ENCODE measurements around the gene ZNF76. TPM values are rescaled to one million over a fixed set of nuclear protein-coding genes. Genes with fewer than 3 reads are reported as not detected.
"Not testable (repeated sequence)": the region's sequence is repeated elsewhere in the genome, so short reads cannot be mapped to it uniquely, and the experiment has no call there.

Gene ZNF76
- total RNA-seq, 5 donors from 2014 or later (not counting 1 experiment from before 2014, with no cell fraction given) = 72.7 to 91.3 (median 84.8) TPM

DNA sequence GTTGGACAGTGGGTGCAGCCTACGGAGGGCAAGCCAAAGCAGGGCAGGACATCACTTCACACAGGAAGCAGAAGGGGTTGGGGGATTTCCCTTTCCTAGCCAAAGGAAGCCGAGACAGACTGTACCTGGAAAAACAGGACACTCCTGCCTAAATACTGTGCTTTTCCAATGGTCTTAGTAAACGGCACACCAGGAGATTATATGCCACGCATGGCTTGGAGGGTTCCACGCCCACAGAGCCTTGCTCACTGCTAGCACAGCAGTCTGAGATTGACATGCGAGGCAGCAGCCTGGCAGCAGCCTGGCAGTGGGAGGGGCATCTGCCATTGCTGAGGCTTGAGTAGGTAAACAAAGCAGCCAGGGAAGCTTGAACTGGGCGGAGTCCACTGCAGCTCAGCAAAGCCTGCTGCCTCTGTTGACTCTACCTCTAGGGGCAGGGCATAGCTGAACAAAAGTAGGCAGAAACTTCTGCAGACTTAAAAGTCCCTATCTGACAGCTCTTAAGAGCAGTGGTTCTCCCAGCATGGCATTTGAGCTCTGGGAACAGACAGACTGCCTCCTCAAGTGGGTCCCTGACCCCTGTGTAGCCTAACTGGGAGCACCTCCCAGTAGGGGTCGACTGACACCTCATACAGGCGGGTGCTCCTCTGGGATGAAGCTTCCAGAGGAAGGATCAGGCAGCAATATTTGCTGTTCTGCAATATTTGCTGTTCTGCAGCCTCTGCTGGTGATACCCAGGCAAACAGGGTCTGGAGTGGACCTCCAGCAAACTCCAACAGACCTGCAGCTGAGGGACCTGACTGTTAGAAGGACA lies 72.7 kb downstream of the ZNF76 start:
- not testable (repeated sequence) for H3K27ac ChIP-seq (ENCODE audit: low read length); H3K9me3 ChIP-seq; H3K27me3 Mint-ChIP-seq; H3K27me3 ChIP-seq (replicated peaks in 1 of 2; ENCODE audit: control insufficient read depth in 2 of 2, extremely low read depth in 1 of 2, insufficient read depth in 2 of 2, low read length in 1 of 2); H3K9me3 Mint-ChIP-seq; H3K4me3 ChIP-seq (ENCODE audit: control insufficient read depth in 1 of 2, extremely low read depth in 1 of 2, low read length in 1 of 2); H3K36me3 ChIP-seq (ENCODE audit: control insufficient read depth in 2 of 2, extremely low read depth in 1 of 2, insufficient read depth in 1 of 2, low read length in 1 of 2)
- ATAC-seq (replicated peaks in 1 of 4) = peak; percentile 88 to 92 (median 91)
- Mint-ChIP-seq H3K4me3 (peak overlapping the region in 1 of 3 donors; percentile 65), H3K36me3 (peaks cover 18% of the 10 kb centered on the region), H3K4me1 (peaks cover 32 to 41% (median 37%) of the 10 kb centered on the region in 3 donors), H3K27ac (peak overlapping the region; percentile 83 to 89)
- DNase-seq = peak; percentile 61 to 90 (median 81)
- ChIA-PET POLR2A (interaction anchor here in 1 of 2 donors (0.6 to 0.7 kb wide), 2 partner anchors 10 to 291 kb away, joined by 3 to 6 read pairs; partner anchors contain the start of gene PPARD), CTCF (interaction anchor here (0.6 to 1.6 kb wide), 10 partner anchors 10 to 1185 kb away, joined by 3 to 11 read pairs (median 4); partner anchors contain the start of genes PPARD (in 1 of the 2) and ZNF76 (in 1 of the 2))
- WGBS (ENCODE audit: insufficient coverage) = 40% methylated on average over 6 of the region's 9 CpGs
- H3K4me1 ChIP-seq (ENCODE audit: control insufficient read depth in 1 of 2, extremely low read depth in 1 of 2, insufficient read depth in 2 of 2, low read length in 2 of 2) = peaks cover 2 to 20% of the 10 kb centered on the region in 2 experiments

DNA sequence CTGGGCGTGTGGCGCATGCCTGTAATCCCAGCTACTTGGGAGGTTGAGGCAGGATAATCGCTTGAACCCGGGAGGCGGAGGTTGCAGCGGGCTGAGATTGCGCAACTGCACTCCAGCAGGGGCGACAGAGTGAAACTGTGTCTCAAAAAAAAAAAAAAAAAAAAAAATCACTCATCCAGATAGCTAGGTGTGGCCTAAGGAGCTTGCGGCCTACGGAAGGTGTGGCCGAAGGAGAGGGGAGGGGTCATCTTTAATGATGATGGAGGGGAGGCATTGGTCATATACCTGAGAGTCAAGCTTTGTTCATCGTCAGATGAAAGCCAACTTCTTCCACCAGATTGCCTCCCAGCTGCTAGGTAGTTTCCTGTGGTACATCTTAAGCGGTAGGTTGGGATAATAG lies 82.0 kb downstream of the ZNF76 start:
- Histone ChIP-seq H3K36me3 (ENCODE audit: control insufficient read depth in 2 of 2, extremely low read depth in 1 of 2, insufficient read depth in 1 of 2, low read length in 1 of 2) (peaks cover 0 to 9% of the 10 kb centered on the region in 2 donors), H3K4me3 (ENCODE audit: control insufficient read depth in 1 of 2, extremely low read depth in 1 of 2, low read length in 1 of 2) (no peak overlapping the region), H3K4me1 (ENCODE audit: control insufficient read depth in 1 of 2, extremely low read depth in 1 of 2, insufficient read depth in 2 of 2, low read length in 2 of 2) (peaks cover 19 to 36% of the 10 kb centered on the region in 2 experiments), H3K27ac (ENCODE audit: low read length) (no peak overlapping the region), H3K27me3 (replicated peaks in 1 of 2; ENCODE audit: control insufficient read depth in 2 of 2, extremely low read depth in 1 of 2, insufficient read depth in 2 of 2, low read length in 1 of 2) (no peaks in the 10 kb centered on the region), H3K9me3 (no peaks in the 10 kb centered on the region)
- ChIA-PET CTCF (interaction anchor here (0.6 to 3.7 kb wide), 16 partner anchors 9 to 395 kb away, joined by 3 to 67 read pairs (median 4); partner anchors contain the start of genes FANCE (in 1 of the 2) and RPL10A (in 1 of the 2)), POLR2A (interaction anchor here (0.6 to 1.1 kb wide), 5 partner anchors 9 to 174 kb away, joined by 3 to 9 read pairs (median 3); no protein-coding TSS in a partner anchor)
- Mint-ChIP-seq H3K9me3 (no peaks in the 10 kb centered on the region), H3K4me1 (peaks cover 48 to 53% (median 53%) of the 10 kb centered on the region in 3 donors), H3K27ac (no peak overlapping the region), H3K4me3 (no peak overlapping the region), H3K27me3 (no peaks in the 10 kb centered on the region), H3K36me3 (peaks cover 16% of the 10 kb centered on the region)
- no CpG with 5 or more reads among the region's 13 CpGs for WGBS (ENCODE audit: insufficient coverage)
- ATAC-seq (replicated peaks in 1 of 4) (no peak), DNase-seq (no peak)

DNA sequence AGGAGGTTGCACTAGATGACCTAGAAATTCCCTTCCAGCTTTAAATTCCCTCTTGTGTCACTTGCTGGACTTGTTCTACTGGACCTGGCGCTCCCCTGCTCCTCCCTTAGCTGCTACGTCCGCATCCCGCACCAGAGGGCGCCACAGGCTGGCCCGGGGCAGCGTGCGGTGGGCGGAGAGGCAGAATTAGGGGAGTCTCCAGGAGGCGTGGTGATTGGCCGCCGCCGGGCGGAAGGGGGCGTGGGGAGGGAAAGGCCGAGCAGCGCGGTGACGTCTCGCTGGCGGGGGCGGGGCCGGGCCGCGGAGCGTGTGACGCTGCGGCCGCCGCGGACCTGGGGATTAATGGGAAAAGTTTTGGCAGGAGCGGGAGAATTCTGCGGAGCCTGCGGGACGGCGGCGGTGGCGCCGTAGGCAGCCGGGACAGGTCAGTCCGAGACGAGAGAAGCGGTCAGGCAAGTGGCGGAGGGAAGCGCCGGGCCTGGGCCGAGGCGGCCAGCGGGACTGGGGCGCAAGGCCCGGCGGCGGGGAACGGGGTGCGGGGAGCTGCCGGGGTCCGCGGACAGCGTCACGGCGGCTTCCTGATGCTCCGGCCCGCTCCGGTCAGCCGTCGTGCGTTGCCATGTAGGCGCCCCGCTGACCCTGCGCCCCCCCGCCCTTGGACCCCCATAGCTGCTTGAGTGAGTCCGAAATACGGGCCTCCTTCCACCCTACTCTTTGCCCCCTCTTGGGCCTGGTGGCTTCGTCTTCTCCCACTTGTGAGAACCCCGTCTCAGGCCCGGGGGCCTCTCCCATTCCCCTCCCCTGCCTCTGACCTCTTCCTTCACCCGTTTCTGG lies 82.9 kb downstream of the ZNF76 start, which contains the start of gene PPARD:
PPARD (plus strand) TSS at position 301 of the 834 bp plus-strand sequence. CDS start 68,530 bp downstream, outside the sequence.
- Mint-ChIP-seq H3K9me3 (no peaks in the 10 kb centered on the region), H3K27me3 (no peaks in the 10 kb centered on the region), H3K4me3 (peak within 1 kb of the TSS; percentile 93 to 96 (median 93)), H3K4me1 (peaks cover 45 to 53% (median 53%) of the 10 kb centered on the region in 3 donors), H3K27ac (peak within 1 kb of the TSS; percentile 91 to 96), H3K36me3 (peaks cover 16% of the 10 kb centered on the region)
- peak; percentile 88 to 98 (median 95) for DNase-seq
- Histone ChIP-seq H3K4me1 (ENCODE audit: control insufficient read depth in 1 of 2, extremely low read depth in 1 of 2, insufficient read depth in 2 of 2, low read length in 2 of 2) (peaks cover 23 to 45% of the 10 kb centered on the region in 2 experiments), H3K36me3 (ENCODE audit: control insufficient read depth in 2 of 2, extremely low read depth in 1 of 2, insufficient read depth in 1 of 2, low read length in 1 of 2) (peaks cover 0 to 11% of the 10 kb centered on the region in 2 donors), H3K27me3 (replicated peaks in 1 of 2; ENCODE audit: control insufficient read depth in 2 of 2, extremely low read depth in 1 of 2, insufficient read depth in 2 of 2, low read length in 1 of 2) (no peaks in the 10 kb centered on the region), H3K9me3 (no peaks in the 10 kb centered on the region), H3K4me3 (ENCODE audit: control insufficient read depth in 1 of 2, extremely low read depth in 1 of 2, low read length in 1 of 2) (peak within 1 kb of the TSS; percentile 73 to 79), H3K27ac (ENCODE audit: low read length) (peak within 1 kb of the TSS; percentile 65)
- ChIA-PET CTCF (interaction anchor here (0.5 to 3.7 kb wide), 18 partner anchors 10 to 394 kb away, joined by 3 to 67 read pairs (median 4); partner anchors contain the start of genes FANCE (in 1 of the 2) and RPL10A (in 1 of the 2)), POLR2A (interaction anchor here in 1 of 2 donors (0.7 to 1.1 kb wide), 3 partner anchors 10 to 130 kb away, joined by 3 read pairs; no protein-coding TSS in a partner anchor)
- WGBS (ENCODE audit: insufficient coverage) = under 1% methylated on average over 63 of the region's 77 CpGs
- peak; percentile 96 to 99 (median 98) for ATAC-seq (replicated peaks in 1 of 4)

DNA sequence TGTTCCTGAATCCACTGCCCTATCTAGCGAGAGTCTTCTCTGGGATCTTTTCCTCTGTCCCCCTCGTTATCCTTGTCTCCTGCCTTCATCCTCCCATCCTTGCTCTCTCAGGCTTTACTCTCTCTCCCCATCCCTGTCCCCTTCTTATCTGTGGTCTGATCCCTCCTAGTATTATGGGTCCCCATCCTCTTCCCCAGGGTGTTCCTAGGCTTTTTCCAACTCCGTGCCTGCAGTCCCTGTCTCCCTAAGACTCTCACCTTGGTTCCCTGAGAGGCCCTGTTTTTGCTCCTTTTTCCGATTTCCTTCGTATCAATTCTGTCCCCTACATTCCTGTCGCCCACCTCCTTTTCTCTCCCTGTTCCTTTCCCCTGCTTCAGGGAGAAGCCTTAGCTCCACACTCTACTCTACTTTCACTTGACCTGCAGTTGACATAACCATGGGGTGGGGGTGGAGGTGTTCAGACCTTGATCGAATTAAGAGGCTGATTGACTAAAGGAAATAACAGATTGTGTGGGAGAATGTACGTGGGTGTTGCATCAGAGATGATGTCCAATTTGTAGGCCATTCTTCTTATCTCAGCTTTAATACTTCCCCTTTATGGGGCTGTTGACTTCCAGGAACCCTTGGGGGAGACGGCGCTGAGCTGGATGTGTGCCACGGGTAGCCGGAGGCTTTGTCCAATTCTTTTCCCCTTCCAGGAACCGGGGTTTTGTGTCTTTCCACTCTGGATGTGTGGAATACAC lies 83.7 kb downstream of the ZNF76 start:
- ChIA-PET POLR2A (interaction anchor here (0.6 to 0.7 kb wide), 2 partner anchors 69 to 109 kb away, joined by 3 read pairs; partner anchors contain the start of gene FANCE (in 1 of the 2)), CTCF (interaction anchor here (0.5 to 3.7 kb wide), 10 partner anchors 11 to 394 kb away, joined by 3 to 67 read pairs (median 5); partner anchors contain the start of genes FANCE (in 1 of the 2) and RPL10A (in 1 of the 2))
- H3K4me1 ChIP-seq (ENCODE audit: control insufficient read depth in 1 of 2, extremely low read depth in 1 of 2, insufficient read depth in 2 of 2, low read length in 2 of 2) = peaks cover 26 to 53% of the 10 kb centered on the region in 2 experiments

DNA sequence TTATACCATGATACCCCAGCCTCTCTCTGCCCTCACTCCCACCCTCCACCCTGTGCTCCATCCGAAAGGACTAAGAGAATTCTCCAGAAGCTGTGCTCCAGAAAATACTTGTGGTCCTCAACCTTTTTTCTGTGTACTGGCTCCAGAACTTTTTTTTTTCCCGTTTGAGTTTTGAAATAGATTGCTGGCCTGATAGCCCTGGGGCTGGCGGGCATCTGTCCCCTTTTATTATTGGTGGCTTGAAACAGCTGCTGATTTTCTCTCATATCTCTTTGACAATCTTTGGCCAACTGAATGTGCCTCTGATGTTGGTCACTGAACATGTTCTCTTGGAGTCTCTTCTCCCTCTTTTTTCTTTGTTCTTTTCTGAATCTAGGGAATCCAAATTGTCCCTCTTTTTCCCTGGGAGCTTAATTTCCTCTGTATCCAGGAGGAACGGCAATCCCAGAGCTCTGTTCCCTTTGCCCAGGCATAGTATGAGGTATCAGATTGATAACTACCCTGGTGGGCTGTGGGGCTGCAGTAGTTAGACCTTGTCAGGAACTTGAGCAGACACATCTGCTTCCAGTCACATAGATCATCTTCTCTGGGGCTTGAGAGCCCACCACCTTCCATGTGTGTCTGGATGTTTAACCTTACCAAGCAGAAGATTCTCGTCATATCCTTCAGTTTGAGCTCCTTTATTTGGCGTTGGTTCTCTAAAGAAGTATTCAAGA lies 84.5 kb downstream of the ZNF76 start:
- Mint-ChIP-seq H3K36me3 (peaks cover 24% of the 10 kb centered on the region), H3K4me3 (peak overlapping the region; percentile 93 to 96 (median 93)), H3K4me1 (peaks cover 55 to 64% (median 61%) of the 10 kb centered on the region in 3 donors), H3K27me3 (no peaks in the 10 kb centered on the region), H3K9me3 (no peaks in the 10 kb centered on the region), H3K27ac (peak overlapping the region; percentile 91 to 96)
- ATAC-seq (replicated peaks in 1 of 4) (no peak), DNase-seq (no peak)
- CTCF ChIA-PET = interaction anchor here (0.6 to 3.7 kb wide), 12 partner anchors 12 to 612 kb away, joined by 3 to 67 read pairs (median 4); partner anchors contain the start of genes FANCE (in 1 of the 2) and RPL10A (in 1 of the 2)
- Histone ChIP-seq H3K4me3 (ENCODE audit: control insufficient read depth in 1 of 2, extremely low read depth in 1 of 2, low read length in 1 of 2) (peak overlapping the region; percentile 73 to 79), H3K4me1 (ENCODE audit: control insufficient read depth in 1 of 2, extremely low read depth in 1 of 2, insufficient read depth in 2 of 2, low read length in 2 of 2) (peaks cover 28 to 60% of the 10 kb centered on the region in 2 experiments), H3K36me3 (ENCODE audit: control insufficient read depth in 2 of 2, extremely low read depth in 1 of 2, insufficient read depth in 1 of 2, low read length in 1 of 2) (peaks cover 0 to 11% of the 10 kb centered on the region in 2 donors), H3K27ac (ENCODE audit: low read length) (peak overlapping the region; percentile 65), H3K9me3 (no peaks in the 10 kb centered on the region), H3K27me3 (replicated peaks in 1 of 2; ENCODE audit: control insufficient read depth in 2 of 2, extremely low read depth in 1 of 2, insufficient read depth in 2 of 2, low read length in 1 of 2) (no peaks in the 10 kb centered on the region)
- WGBS (ENCODE audit: insufficient coverage) = 50% methylated on average over 2 of the region's 6 CpGs
- POLR2A ChIA-PET = interaction anchor here (0.6 to 0.7 kb wide), 4 partner anchors 21 to 1604 kb away, joined by 3 to 4 read pairs (median 3); partner anchors contain the start of gene FANCE (in 1 of the 2)

More for the DNA sequence above, 83.7 kb downstream of the ZNF76 start:
- peak overlapping the region; percentile 73 to 79 for H3K4me3 ChIP-seq (ENCODE audit: control insufficient read depth in 1 of 2, extremely low read depth in 1 of 2, low read length in 1 of 2)
- no peak for ATAC-seq (replicated peaks in 1 of 4)
- H3K9me3 ChIP-seq = no peaks in the 10 kb centered on the region
- H3K27me3 Mint-ChIP-seq = no peaks in the 10 kb centered on the region
- peaks cover 0 to 11% of the 10 kb centered on the region in 2 donors for H3K36me3 ChIP-seq (ENCODE audit: control insufficient read depth in 2 of 2, extremely low read depth in 1 of 2, insufficient read depth in 1 of 2, low read length in 1 of 2)
- H3K27me3 ChIP-seq (replicated peaks in 1 of 2; ENCODE audit: control insufficient read depth in 2 of 2, extremely low read depth in 1 of 2, insufficient read depth in 2 of 2, low read length in 1 of 2) = no peaks in the 10 kb centered on the region
- peak overlapping the region; percentile 65 for H3K27ac ChIP-seq (ENCODE audit: low read length)
- H3K4me3 Mint-ChIP-seq = peak overlapping the region; percentile 93 to 96 (median 93)
- peak in 6 of 35 experiments; percentile 6 to 34 (median 28) for DNase-seq
- peaks cover 19% of the 10 kb centered on the region for H3K36me3 Mint-ChIP-seq
- 37% methylated on average over 4 of the region's 13 CpGs for WGBS (ENCODE audit: insufficient coverage)
- H3K27ac Mint-ChIP-seq = peak overlapping the region; percentile 91 to 96
- no peaks in the 10 kb centered on the region for H3K9me3 Mint-ChIP-seq
- peaks cover 48 to 56% (median 54%) of the 10 kb centered on the region in 3 donors for H3K4me1 Mint-ChIP-seq

All from T-cell (primary cell).